ENCODE results near the gene LCN6.

DNA sequence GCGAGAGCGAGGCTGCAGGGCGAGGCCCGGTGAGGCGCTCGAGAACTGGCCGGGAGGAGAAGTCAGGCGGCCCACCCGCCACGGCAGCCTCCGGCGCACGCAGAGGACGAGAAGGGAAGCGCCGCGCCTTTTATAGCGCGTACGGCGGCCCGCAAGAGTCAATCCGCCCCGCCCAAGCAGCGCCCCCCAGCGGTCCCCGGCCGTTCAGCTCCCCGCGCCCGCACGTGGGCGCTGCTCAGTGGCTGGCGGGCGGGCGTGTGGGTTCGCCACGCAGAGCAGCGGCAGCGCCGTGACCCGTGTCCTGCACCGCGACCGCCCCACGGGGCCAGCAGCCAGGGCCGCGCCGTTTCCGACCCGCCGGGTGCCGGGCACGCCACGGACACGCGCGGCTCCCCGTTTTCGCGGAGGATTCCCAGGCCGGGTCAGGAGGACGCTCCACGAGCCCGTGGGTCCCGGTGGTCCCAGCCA is 20.2 kb downstream of the LCN6 start:
- TF ChIP-seq, protein P1, sequence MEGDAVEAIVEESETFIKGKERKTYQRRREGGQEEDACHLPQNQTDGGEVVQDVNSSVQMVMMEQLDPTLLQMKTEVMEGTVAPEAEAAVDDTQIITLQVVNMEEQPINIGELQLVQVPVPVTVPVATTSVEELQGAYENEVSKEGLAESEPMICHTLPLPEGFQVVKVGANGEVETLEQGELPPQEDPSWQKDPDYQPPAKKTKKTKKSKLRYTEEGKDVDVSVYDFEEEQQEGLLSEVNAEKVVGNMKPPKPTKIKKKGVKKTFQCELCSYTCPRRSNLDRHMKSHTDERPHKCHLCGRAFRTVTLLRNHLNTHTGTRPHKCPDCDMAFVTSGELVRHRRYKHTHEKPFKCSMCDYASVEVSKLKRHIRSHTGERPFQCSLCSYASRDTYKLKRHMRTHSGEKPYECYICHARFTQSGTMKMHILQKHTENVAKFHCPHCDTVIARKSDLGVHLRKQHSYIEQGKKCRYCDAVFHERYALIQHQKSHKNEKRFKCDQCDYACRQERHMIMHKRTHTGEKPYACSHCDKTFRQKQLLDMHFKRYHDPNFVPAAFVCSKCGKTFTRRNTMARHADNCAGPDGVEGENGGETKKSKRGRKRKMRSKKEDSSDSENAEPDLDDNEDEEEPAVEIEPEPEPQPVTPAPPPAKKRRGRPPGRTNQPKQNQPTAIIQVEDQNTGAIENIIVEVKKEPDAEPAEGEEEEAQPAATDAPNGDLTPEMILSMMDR (IDR thresholded peaks at IDR 0.05) = peak; percentile 91
- TF ChIP-seq EZH2 (IDR thresholded peaks at IDR 0.05) = no peak
